HL-60 (cell line): ENCODE data around the gene PPCDC.

Experiments used
- DNase-seq, 2 experiments: peaks; one replicate each; pipeline ENCODE4 v3.0.0-alpha.2; 2010 to 2020; ENCODE audit warnings: low read depth in 1 of 2, low spot score in 1 of 2
- H3K27ac ChIP-seq: fragments of 250-450 bp; sonication (Bioruptor Pico); replicated peaks from 2 replicates; pipeline ENCODE4 v1.5.1; 2020; ENCODE audit warnings: mild to moderate bottlenecking, moderate library complexity
- H3K27me3 ChIP-seq: fragments of 250-450 bp; sonication (Bioruptor Pico); 2 replicates; pipeline ENCODE4 v1.5.1; 2021; ENCODE audit warnings: mild to moderate bottlenecking, moderate library complexity; ENCODE audit not compliant: insufficient read depth, poor library complexity, severe bottlenecking
- H3K4me3 ChIP-seq: replicated peaks from 2 replicates; pipeline ENCODE4 v1.5.1; 2011; ENCODE audit warnings: mild to moderate bottlenecking, control low read depth, low read length; ENCODE audit not compliant: insufficient read depth
- CTCF ChIP-seq: IDR thresholded peaks from one replicate; pipeline ENCODE4 v1.5.1; 2011; ENCODE audit warnings: low read length, control low read depth, inconsistent platforms; ENCODE audit not compliant: insufficient read depth
- GABPA ChIP-seq: IDR thresholded peaks from 2 replicates; pipeline ENCODE4 v1.6.1; 2012; ENCODE audit warnings: low read depth
- POLR2AphosphoS5 ChIP-seq: IDR thresholded peaks from 2 replicates; pipeline ENCODE4 v1.6.1; 2012; ENCODE audit warnings: low read depth
- REST ChIP-seq: IDR thresholded peaks from 2 replicates; pipeline ENCODE4 v1.6.1; 2012; ENCODE audit warnings: low read depth; ENCODE audit not compliant: insufficient replicate concordance
- SPI1 ChIP-seq: IDR thresholded peaks from 2 replicates; pipeline ENCODE4 v1.6.1; 2012; ENCODE audit warnings: low read depth, mild to moderate bottlenecking, borderline replicate concordance

Gene PPCDC

GRCh38 chr15:75063889-75064288 is 40.5 kb downstream of the PPCDC start:
- H3K4me3 ChIP-seq: no peak overlapping the region
- DNase-seq: no peak
- TF ChIP-seq SPI1 (no peak), GABPA (no peak), CTCF (no peak), REST (no peak), POLR2AphosphoS5 (no peak)
- H3K27me3 ChIP-seq: no peaks in the 10 kb centered on the region
- no peak overlapping the region for H3K27ac ChIP-seq

- no peak for DNase-seq
- TF ChIP-seq CTCF (no peak), GABPA (no peak), SPI1 (no peak), REST (no peak), POLR2AphosphoS5 (no peak)
- Histone ChIP-seq H3K27ac (no peak overlapping the region), H3K4me3 (no peak overlapping the region), H3K27me3 (no peaks in the 10 kb centered on the region)
Measured at GRCh38 chr15:75064846-75065245, 41.5 kb downstream of the PPCDC start.

GRCh38 chr15:75065467-75065850 is 42.1 kb downstream of the PPCDC start:
- H3K27ac ChIP-seq: no peak overlapping the region
- DNase-seq: no peak
- TF ChIP-seq GABPA (no peak), REST (no peak), SPI1 (no peak), POLR2AphosphoS5 (no peak), CTCF (no peak)
- H3K4me3 ChIP-seq: no peak overlapping the region
- H3K27me3 ChIP-seq: no peaks in the 10 kb centered on the region
